ENCODE results near the gene DAPK2. TPM values are rescaled to one million over a fixed set of nuclear protein-coding genes. Genes with fewer than 3 reads are reported as not detected.

DAPK2 gene
- total and polyA plus RNA-seq, 2 of the 13 experiments (the other 11 are each of a cell fraction or from before 2014, with no cell fraction given) = 0.33 to 0.63 TPM

GRCh38 chr15:63891079-63891767 is 155.1 kb downstream of the DAPK2 start (continued):
- TF ChIP-seq, protein P1, sequence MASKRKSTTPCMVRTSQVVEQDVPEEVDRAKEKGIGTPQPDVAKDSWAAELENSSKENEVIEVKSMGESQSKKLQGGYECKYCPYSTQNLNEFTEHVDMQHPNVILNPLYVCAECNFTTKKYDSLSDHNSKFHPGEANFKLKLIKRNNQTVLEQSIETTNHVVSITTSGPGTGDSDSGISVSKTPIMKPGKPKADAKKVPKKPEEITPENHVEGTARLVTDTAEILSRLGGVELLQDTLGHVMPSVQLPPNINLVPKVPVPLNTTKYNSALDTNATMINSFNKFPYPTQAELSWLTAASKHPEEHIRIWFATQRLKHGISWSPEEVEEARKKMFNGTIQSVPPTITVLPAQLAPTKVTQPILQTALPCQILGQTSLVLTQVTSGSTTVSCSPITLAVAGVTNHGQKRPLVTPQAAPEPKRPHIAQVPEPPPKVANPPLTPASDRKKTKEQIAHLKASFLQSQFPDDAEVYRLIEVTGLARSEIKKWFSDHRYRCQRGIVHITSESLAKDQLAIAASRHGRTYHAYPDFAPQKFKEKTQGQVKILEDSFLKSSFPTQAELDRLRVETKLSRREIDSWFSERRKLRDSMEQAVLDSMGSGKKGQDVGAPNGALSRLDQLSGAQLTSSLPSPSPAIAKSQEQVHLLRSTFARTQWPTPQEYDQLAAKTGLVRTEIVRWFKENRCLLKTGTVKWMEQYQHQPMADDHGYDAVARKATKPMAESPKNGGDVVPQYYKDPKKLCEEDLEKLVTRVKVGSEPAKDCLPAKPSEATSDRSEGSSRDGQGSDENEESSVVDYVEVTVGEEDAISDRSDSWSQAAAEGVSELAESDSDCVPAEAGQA (IDR thresholded peaks at IDR 0.05; ENCODE audit: low read depth) = no peak
- TF ChIP-seq, protein P1 (CRISPR knock-in tag; IDR thresholded peaks at IDR 0.05; ENCODE audit: borderline replicate concordance) = no peak
- TF ChIP-seq BHLHE40 (IDR thresholded peaks at IDR 0.05; ENCODE audit: low read length) (no peak), ZNF224 (CRISPR knock-in tag; IDR thresholded peaks at IDR 0.05) (no peak), PBX3 (CRISPR knock-in tag; IDR thresholded peaks at IDR 0.05; ENCODE audit: borderline replicate concordance) (no peak), ZNF790 (CRISPR knock-in tag; IDR thresholded peaks at IDR 0.05; ENCODE audit: borderline replicate concordance) (no peak), ZNF569 (CRISPR knock-in tag; IDR thresholded peaks at IDR 0.05; ENCODE audit: borderline replicate concordance) (no peak), SAP130 (CRISPR knock-in tag; IDR thresholded peaks at IDR 0.05; ENCODE audit: low read depth) (peak; percentile 46), ZHX1 (CRISPR knock-in tag; IDR thresholded peaks at IDR 0.05; ENCODE audit: low read depth) (no peak), POLR2AphosphoS5 (IDR thresholded peaks at IDR 0.05; ENCODE audit: low read depth, low read length) (no peak), NPAS2 (CRISPR knock-in tag; IDR thresholded peaks at IDR 0.05; ENCODE audit: borderline replicate concordance) (no peak), ZNF660 (CRISPR knock-in tag; IDR thresholded peaks at IDR 0.05; ENCODE audit: borderline replicate concordance, low read depth) (no peak), HIC2 (CRISPR knock-in tag; IDR thresholded peaks at IDR 0.05; ENCODE audit: low read depth) (no peak), ZSCAN21 (CRISPR knock-in tag; IDR thresholded peaks at IDR 0.05; ENCODE audit: borderline replicate concordance) (no peak; the same call in 1 of the 2 replicates)
- TF ChIP-seq, protein P2, sequence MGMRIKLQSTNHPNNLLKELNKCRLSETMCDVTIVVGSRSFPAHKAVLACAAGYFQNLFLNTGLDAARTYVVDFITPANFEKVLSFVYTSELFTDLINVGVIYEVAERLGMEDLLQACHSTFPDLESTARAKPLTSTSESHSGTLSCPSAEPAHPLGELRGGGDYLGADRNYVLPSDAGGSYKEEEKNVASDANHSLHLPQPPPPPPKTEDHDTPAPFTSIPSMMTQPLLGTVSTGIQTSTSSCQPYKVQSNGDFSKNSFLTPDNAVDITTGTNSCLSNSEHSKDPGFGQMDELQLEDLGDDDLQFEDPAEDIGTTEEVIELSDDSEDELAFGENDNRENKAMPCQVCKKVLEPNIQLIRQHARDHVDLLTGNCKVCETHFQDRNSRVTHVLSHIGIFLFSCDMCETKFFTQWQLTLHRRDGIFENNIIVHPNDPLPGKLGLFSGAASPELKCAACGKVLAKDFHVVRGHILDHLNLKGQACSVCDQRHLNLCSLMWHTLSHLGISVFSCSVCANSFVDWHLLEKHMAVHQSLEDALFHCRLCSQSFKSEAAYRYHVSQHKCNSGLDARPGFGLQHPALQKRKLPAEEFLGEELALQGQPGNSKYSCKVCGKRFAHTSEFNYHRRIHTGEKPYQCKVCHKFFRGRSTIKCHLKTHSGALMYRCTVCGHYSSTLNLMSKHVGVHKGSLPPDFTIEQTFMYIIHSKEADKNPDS (CRISPR knock-in tag; IDR thresholded peaks at IDR 0.05) = no peak

Measured in HepG2 (cell line).